SJCRH30 (cell line): Measurements from ENCODE around the gene C2CD4A. TPM values are rescaled to one million over a fixed set of nuclear protein-coding genes. Genes with fewer than 3 reads are reported as not detected.

Experiments
- total RNA-seq: library from RNA; depleted of rRNA; stranded (reverse); fragments of >200 nt; shearing (Covaris generic); gene quantifications from 2 replicates; pipeline ENCODE4 v1.2.3, GENCODE V29; 2014; rRNA removed

Gene C2CD4A
- total RNA-seq, 1 experiment from 2014 or later = 0.04 TPM

Other genes with a start within 250 kb of the C2CD4A start
- gene VPS13C, start 6.5 kb upstream of the C2CD4A start, total RNA-seq = 32.3 and 35.5 TPM in 2 replicates
- gene C2CD4B, start 98.3 kb downstream of the C2CD4A start, total RNA-seq = not detected in 2 replicates